Esophagus muscularis mucosa (tissue), 3 donors: ENCODE data around the gene SREBF1.

Experiments
- POLR2A ChIP-seq: fragments of 450-650 bp; IDR thresholded peaks from one replicate; pipeline ENCODE4 v1.6.1; 2017; ENCODE audit warnings: antibody characterized with exemption, moderate library complexity, mild to moderate bottlenecking, low read depth
- TF ChIP-seq, protein P1 (sequence below), 3 experiments: fragments of 200-600 bp in 2 of 3; fragments of 450-650 bp in 1 of 3; sonication (generic) in 2 of 3; IDR thresholded peaks; one replicate each; pipeline ENCODE4 v1.5.1; 2017 to 2019; ENCODE audit warnings: antibody characterized with exemption in 3 of 3, mild to moderate bottlenecking in 2 of 3, moderate library complexity in 1 of 3

DNA sequence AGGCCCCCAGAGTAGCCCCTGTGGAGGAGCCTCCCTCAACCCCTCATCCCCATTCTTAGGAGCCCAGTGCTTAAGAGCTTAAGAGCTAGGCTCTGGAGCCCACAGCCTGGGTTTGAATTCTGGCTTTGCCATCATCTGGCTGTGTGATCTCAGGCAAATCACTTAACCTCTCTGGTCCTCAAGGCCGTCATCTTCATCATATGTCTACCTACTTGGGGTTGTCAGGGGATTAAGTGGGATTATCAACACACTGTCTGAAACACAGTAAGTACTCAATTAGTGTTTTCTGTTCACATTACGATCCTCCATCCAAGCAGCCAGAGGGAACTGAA lies 4.8 kb downstream of the SREBF1 start:
- TF ChIP-seq POLR2A, result no peak
- TF ChIP-seq, protein P1, sequence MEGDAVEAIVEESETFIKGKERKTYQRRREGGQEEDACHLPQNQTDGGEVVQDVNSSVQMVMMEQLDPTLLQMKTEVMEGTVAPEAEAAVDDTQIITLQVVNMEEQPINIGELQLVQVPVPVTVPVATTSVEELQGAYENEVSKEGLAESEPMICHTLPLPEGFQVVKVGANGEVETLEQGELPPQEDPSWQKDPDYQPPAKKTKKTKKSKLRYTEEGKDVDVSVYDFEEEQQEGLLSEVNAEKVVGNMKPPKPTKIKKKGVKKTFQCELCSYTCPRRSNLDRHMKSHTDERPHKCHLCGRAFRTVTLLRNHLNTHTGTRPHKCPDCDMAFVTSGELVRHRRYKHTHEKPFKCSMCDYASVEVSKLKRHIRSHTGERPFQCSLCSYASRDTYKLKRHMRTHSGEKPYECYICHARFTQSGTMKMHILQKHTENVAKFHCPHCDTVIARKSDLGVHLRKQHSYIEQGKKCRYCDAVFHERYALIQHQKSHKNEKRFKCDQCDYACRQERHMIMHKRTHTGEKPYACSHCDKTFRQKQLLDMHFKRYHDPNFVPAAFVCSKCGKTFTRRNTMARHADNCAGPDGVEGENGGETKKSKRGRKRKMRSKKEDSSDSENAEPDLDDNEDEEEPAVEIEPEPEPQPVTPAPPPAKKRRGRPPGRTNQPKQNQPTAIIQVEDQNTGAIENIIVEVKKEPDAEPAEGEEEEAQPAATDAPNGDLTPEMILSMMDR (IDR thresholded peaks at IDR 0.05), result no peak
